IPS-15b (cell line): ENCODE measurements around the gene RASA1.

ENCODE experiments used
- H3K27me3 ChIP-seq: one replicate; pipeline ENCODE4 v1.6.1; 2013; ENCODE audit warnings: low read length; ENCODE audit not compliant: control insufficient read depth, insufficient read depth
- H3K36me3 ChIP-seq: one replicate; pipeline ENCODE4 v1.6.1; 2013; ENCODE audit warnings: low read length; ENCODE audit not compliant: control insufficient read depth, insufficient read depth
- H3K4me1 ChIP-seq: one replicate; pipeline ENCODE4 v1.6.1; 2013; ENCODE audit warnings: mild to moderate bottlenecking, low read length; ENCODE audit not compliant: control insufficient read depth, insufficient read depth
- H3K4me3 ChIP-seq: one replicate; pipeline ENCODE4 v1.5.1; 2013; ENCODE audit warnings: low read depth, low read length
- H3K9ac ChIP-seq: one replicate; pipeline ENCODE4 v1.6.1; 2013; ENCODE audit warnings: low read depth, mild to moderate bottlenecking, low read length
- H3K9me3 ChIP-seq: one replicate; pipeline ENCODE4 v1.6.1; 2013; ENCODE audit warnings: mild to moderate bottlenecking, low read length; ENCODE audit not compliant: control insufficient read depth, insufficient read depth

RASA1 gene

GRCh38 chr5:87435144-87435694 is 167.5 kb downstream of the RASA1 start:
- H3K27me3 ChIP-seq, result no peaks in the 10 kb centered on the region
- no peak overlapping the region for H3K9ac ChIP-seq
- H3K9me3 ChIP-seq, result no peaks in the 10 kb centered on the region
- H3K36me3 ChIP-seq, result no peaks in the 10 kb centered on the region
- H3K4me1 ChIP-seq, result no peaks in the 10 kb centered on the region
- no peak overlapping the region for H3K4me3 ChIP-seq

- no peaks in the 10 kb centered on the region for H3K9me3 ChIP-seq
Observed at GRCh38 chr5:87437724-87438123, 170.0 kb downstream of the RASA1 start.

GRCh38 chr5:87438231-87438630 is 170.5 kb downstream of the RASA1 start:
- H3K27me3 ChIP-seq, result no peaks in the 10 kb centered on the region
- no peak overlapping the region for H3K4me3 ChIP-seq

More at GRCh38 chr5:87437724-87438123, 170.0 kb downstream of the RASA1 start:
- Histone ChIP-seq H3K4me1 (no peaks in the 10 kb centered on the region), H3K4me3 (no peak overlapping the region), H3K27me3 (no peaks in the 10 kb centered on the region), H3K9ac (no peak overlapping the region), H3K36me3 (no peaks in the 10 kb centered on the region)

More at GRCh38 chr5:87438231-87438630, 170.5 kb downstream of the RASA1 start:
- Histone ChIP-seq H3K9me3 (no peaks in the 10 kb centered on the region), H3K9ac (no peak overlapping the region), H3K4me1 (no peaks in the 10 kb centered on the region), H3K36me3 (no peaks in the 10 kb centered on the region)
